Right renal cortex interstitium (tissue), 3 donors: ENCODE measurements around the gene NFIB. TPM values are rescaled to one million over a fixed set of nuclear protein-coding genes. Genes with fewer than 3 reads are reported as not detected.

ENCODE experiments used
- DNase-seq, 3 donors: peaks; one replicate each; pipeline ENCODE4 v3.0.0-alpha.2; 2013; ENCODE audit warnings: low read depth in 3 of 3, low spot score in 2 of 3
- polyA plus RNA-seq, 3 donors: library from polyadenylated mRNA; unstranded; fragments of 120-200 nt; gene quantifications; one replicate each; pipeline ENCODE4 v1.2.1, GENCODE V29; 2013; ENCODE audit not compliant: insufficient read length in 3 of 3

Gene NFIB
- polyA plus RNA-seq, 3 donors: 18.1 to 19.9 (median 18.4) TPM

- no peak for DNase-seq
These were observed 154.3 kb downstream of the NFIB start for GRCh38 chr9:14159440-14160216.

GRCh38 chr9:14158916-14159315 lies 155.0 kb downstream of the NFIB start:
- DNase-seq: no peak

- DNase-seq: no peak
These were observed 155.7 kb downstream of the NFIB start for GRCh38 chr9:14158136-14158813.

- no peak for DNase-seq
These were observed 156.8 kb downstream of the NFIB start for GRCh38 chr9:14157191-14157590.

- DNase-seq: no peak
These were observed 157.9 kb downstream of the NFIB start for GRCh38 chr9:14156046-14156445.

GRCh38 chr9:14155237-14155636 lies 158.7 kb downstream of the NFIB start:
- DNase-seq: no peak

GRCh38 chr9:14153310-14153720 lies 160.6 kb downstream of the NFIB start:
- DNase-seq: peak; percentile 17 to 41 (median 21)

- no peak for DNase-seq
These were observed 162.5 kb downstream of the NFIB start for GRCh38 chr9:14151451-14151850.

GRCh38 chr9:14148501-14149103 lies 165.3 kb downstream of the NFIB start:
- DNase-seq: no peak

GRCh38 chr9:14147738-14148137 lies 166.2 kb downstream of the NFIB start:
- DNase-seq: no peak

GRCh38 chr9:14146201-14146874 lies 167.6 kb downstream of the NFIB start:
- no peak for DNase-seq

GRCh38 chr9:14144215-14144614 lies 169.7 kb downstream of the NFIB start:
- no peak for DNase-seq

GRCh38 chr9:14141699-14142098 lies 172.2 kb downstream of the NFIB start:
- no peak for DNase-seq

GRCh38 chr9:14140096-14140697 lies 173.7 kb downstream of the NFIB start:
- DNase-seq: no peak

- no peak for DNase-seq
These were observed 174.7 kb downstream of the NFIB start for GRCh38 chr9:14139287-14139686.

GRCh38 chr9:14136646-14137370 lies 177.1 kb downstream of the NFIB start:
- no peak for DNase-seq

- no peak for DNase-seq
These were observed 177.8 kb downstream of the NFIB start for GRCh38 chr9:14136047-14136635.

- no peak for DNase-seq
These were observed 178.5 kb downstream of the NFIB start for GRCh38 chr9:14135421-14135820.

- no peak for DNase-seq
These were observed 180.5 kb downstream of the NFIB start for GRCh38 chr9:14133394-14133793.

- DNase-seq: no peak
These were observed 181.2 kb downstream of the NFIB start for GRCh38 chr9:14132775-14133174.
